DOHH2 (cell line): ENCODE measurements around the gene ANO10.
"Not testable (repeated sequence)": the region's sequence is repeated elsewhere in the genome, so short reads cannot be mapped to it uniquely, and the experiment has no call there.

ENCODE experiments used
- H3F3A ChIP-seq: fragments of 200-600 bp; sonication (generic), shearing (Covaris generic); 2 replicates; pipeline ENCODE4 v1.6.0; 2016; ENCODE audit warnings: antibody characterized with exemption, mild to moderate bottlenecking; ENCODE audit not compliant: control insufficient read depth, insufficient read depth
- H3K27ac ChIP-seq: fragments of 200-600 bp; sonication (generic); 2 replicates; pipeline ENCODE4 v1.5.1; 2014; ENCODE audit warnings: low read depth, mild to moderate bottlenecking, low read length, moderate library complexity
- H3K27me3 ChIP-seq: fragments of 200-600 bp; sonication (generic); 2 replicates; pipeline ENCODE4 v1.6.1; 2014; ENCODE audit warnings: mild to moderate bottlenecking, low read length, mixed read lengths; ENCODE audit not compliant: control insufficient read depth
- H3K36me3 ChIP-seq: fragments of 200-600 bp; sonication (generic); 2 replicates; pipeline ENCODE4 v1.6.1; 2014; ENCODE audit warnings: mild to moderate bottlenecking, low read length, moderate library complexity, mixed read lengths; ENCODE audit not compliant: control insufficient read depth
- H3K4me1 ChIP-seq: fragments of 200-600 bp; sonication (generic); 2 replicates; pipeline ENCODE4 v1.6.1; 2014; ENCODE audit warnings: mild to moderate bottlenecking, low read length, mixed read lengths; ENCODE audit not compliant: control insufficient read depth
- H3K4me2 ChIP-seq: fragments of 200-600 bp; sonication (generic); 2 replicates; pipeline ENCODE4 v1.6.0; 2014; ENCODE audit warnings: mild to moderate bottlenecking, low read length, moderate library complexity
- H3K4me3 ChIP-seq: fragments of 200-600 bp; sonication (generic); 2 replicates; pipeline ENCODE4 v1.5.1; 2014; ENCODE audit warnings: mild to moderate bottlenecking, low read length, mixed read lengths
- H3K79me2 ChIP-seq: fragments of 200-600 bp; sonication (generic); 2 replicates; pipeline ENCODE4 v1.6.1; 2014; ENCODE audit warnings: mild to moderate bottlenecking, low read length, mixed read lengths; ENCODE audit not compliant: control insufficient read depth
- H3K9me2 ChIP-seq: fragments of 200-600 bp; sonication (generic); replicated peaks from 2 replicates; pipeline ENCODE4 v1.6.1; 2014; ENCODE audit warnings: mild to moderate bottlenecking, low read length, mixed read lengths; ENCODE audit not compliant: control insufficient read depth
- H3K9me3 ChIP-seq: fragments of 200-600 bp; sonication (generic); 2 replicates; pipeline ENCODE4 v1.6.1; 2014; ENCODE audit warnings: antibody characterized with exemption, low read length, mixed read lengths; ENCODE audit not compliant: control insufficient read depth, insufficient read depth
- H4K20me1 ChIP-seq: fragments of 200-600 bp; sonication (generic); 2 replicates; pipeline ENCODE4 v1.6.0; 2014; ENCODE audit warnings: low read depth, mild to moderate bottlenecking, antibody characterized with exemption, low read length, moderate library complexity; ENCODE audit not compliant: control insufficient read depth, insufficient read depth
- EZH2phosphoT487 ChIP-seq: fragments of 200-600 bp; sonication (generic); IDR thresholded peaks from 2 replicates; pipeline ENCODE4 v1.6.1; 2017; ENCODE audit warnings: borderline replicate concordance, mild to moderate bottlenecking, antibody characterized with exemption, low read length, moderate library complexity, mixed read lengths
- TF ChIP-seq, protein P1 (sequence below): fragments of 200-600 bp; sonication (generic); IDR thresholded peaks from one replicate; pipeline ENCODE4 v1.5.1; 2014; ENCODE audit warnings: antibody characterized with exemption, mild to moderate bottlenecking, low read depth, low read length; ENCODE audit not compliant: poor library complexity, severe bottlenecking

ANO10 gene, protein sequence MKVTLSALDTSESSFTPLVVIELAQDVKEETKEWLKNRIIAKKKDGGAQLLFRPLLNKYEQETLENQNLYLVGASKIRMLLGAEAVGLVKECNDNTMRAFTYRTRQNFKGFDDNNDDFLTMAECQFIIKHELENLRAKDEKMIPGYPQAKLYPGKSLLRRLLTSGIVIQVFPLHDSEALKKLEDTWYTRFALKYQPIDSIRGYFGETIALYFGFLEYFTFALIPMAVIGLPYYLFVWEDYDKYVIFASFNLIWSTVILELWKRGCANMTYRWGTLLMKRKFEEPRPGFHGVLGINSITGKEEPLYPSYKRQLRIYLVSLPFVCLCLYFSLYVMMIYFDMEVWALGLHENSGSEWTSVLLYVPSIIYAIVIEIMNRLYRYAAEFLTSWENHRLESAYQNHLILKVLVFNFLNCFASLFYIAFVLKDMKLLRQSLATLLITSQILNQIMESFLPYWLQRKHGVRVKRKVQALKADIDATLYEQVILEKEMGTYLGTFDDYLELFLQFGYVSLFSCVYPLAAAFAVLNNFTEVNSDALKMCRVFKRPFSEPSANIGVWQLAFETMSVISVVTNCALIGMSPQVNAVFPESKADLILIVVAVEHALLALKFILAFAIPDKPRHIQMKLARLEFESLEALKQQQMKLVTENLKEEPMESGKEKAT

DNA sequence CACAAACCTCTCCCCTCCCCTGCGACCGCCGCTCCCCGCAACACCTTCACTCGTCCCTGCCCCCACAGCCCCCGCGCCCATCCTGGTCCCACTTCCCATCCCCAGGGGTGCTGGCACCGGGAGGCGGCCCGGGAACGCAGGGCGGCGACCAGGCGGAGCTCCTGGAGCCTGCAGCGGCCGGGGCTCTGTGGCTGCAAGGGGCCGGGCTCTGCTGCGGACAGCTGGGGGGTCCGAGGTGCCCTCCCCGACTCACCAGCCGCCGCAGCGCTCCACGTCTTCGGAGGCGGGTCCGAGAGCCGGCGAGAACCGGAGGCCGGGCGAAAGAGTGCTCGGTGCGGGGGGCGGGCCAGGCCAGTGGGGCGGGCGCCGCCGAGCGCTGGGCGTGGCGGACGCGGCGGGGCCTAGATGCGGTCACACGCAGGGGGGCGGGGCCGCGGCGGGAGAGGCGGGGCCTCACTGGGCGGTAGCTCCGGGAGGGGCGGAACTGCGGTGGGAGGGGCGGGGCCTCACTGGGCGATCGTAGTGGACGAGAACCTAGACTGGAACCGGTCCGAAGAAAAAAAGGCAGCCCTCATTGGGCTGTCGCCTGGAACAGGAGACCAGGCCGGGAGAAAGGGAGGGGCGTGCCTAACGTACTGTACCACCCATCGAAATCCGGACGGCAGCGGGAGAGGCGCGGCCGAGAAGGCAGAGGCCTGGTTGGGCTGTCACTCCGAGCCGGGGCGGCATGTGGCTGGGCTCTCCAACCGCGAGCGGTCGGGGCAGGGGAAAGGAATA is at the start of gene ANO10:
Gene ANO10, minus strand, starts transcription at position 356 of the 777 bp plus-strand sequence. CDS start 16,159 bp downstream, outside the sequence.
- Histone ChIP-seq H3K4me2 (peak within 1 kb of the TSS; percentile 84), H3K36me3 (no peaks in the 10 kb centered on the region), H3K79me2 (no peaks in the 10 kb centered on the region), H3K4me1 (peaks cover 13% of the 10 kb centered on the region), H3K27me3 (peaks cover 25% of the 10 kb centered on the region), H3F3A (no peaks in the 10 kb centered on the region), H3K9me2 (no peaks in the 10 kb centered on the region), H3K27ac (no peak within 1 kb of the TSS), H3K9me3 (no peaks in the 10 kb centered on the region), H3K4me3 (peak within 1 kb of the TSS; percentile 77), H4K20me1 (no peaks in the 10 kb centered on the region)
- TF ChIP-seq, protein P1, sequence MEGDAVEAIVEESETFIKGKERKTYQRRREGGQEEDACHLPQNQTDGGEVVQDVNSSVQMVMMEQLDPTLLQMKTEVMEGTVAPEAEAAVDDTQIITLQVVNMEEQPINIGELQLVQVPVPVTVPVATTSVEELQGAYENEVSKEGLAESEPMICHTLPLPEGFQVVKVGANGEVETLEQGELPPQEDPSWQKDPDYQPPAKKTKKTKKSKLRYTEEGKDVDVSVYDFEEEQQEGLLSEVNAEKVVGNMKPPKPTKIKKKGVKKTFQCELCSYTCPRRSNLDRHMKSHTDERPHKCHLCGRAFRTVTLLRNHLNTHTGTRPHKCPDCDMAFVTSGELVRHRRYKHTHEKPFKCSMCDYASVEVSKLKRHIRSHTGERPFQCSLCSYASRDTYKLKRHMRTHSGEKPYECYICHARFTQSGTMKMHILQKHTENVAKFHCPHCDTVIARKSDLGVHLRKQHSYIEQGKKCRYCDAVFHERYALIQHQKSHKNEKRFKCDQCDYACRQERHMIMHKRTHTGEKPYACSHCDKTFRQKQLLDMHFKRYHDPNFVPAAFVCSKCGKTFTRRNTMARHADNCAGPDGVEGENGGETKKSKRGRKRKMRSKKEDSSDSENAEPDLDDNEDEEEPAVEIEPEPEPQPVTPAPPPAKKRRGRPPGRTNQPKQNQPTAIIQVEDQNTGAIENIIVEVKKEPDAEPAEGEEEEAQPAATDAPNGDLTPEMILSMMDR: no peak
- TF ChIP-seq EZH2phosphoT487: no peak

- Histone ChIP-seq H3K79me2 (no peaks in the 10 kb centered on the region), H3K27ac (no peak overlapping the region), H3K4me2 (no peak overlapping the region), H3K4me1 (no peaks in the 10 kb centered on the region), H3F3A (no peaks in the 10 kb centered on the region), H3K9me3 (no peaks in the 10 kb centered on the region), H3K4me3 (no peak overlapping the region), H3K36me3 (no peaks in the 10 kb centered on the region), H4K20me1 (no peaks in the 10 kb centered on the region), H3K27me3 (peaks cover 7% of the 10 kb centered on the region), H3K9me2 (no peaks in the 10 kb centered on the region)
- TF ChIP-seq, protein P1: no peak
- TF ChIP-seq EZH2phosphoT487: no peak
Measured at GRCh38 chr3:43670635-43671522, 49.1 kb upstream of the ANO10 start.

DNA sequence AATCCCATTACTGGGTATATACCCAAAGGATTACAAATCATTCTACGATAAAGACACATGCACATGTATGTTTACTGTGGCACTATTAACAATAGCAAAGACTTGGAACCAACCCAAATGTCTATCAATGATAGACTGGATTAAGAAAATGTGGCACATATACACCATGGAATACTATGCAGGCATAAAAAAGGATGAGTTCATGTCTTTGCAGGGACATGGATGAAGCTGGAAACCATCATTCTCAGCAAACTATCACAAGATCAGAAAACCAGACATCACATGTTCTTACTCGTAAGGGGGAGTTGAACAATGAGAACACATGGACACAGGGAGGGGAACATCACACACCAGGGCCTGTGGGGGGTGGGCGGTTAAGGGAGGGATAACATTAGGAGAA is 43.2 kb upstream of the ANO10 start:
- not testable (repeated sequence) for H3K4me1 ChIP-seq, H3K9me2 ChIP-seq, H3K4me3 ChIP-seq, H3K4me2 ChIP-seq, H4K20me1 ChIP-seq, H3K79me2 ChIP-seq, H3K27ac ChIP-seq, H3K27me3 ChIP-seq, H3K9me3 ChIP-seq, H3K36me3 ChIP-seq, H3F3A ChIP-seq

- not testable (repeated sequence) for H3K27ac ChIP-seq, H3K4me2 ChIP-seq, H3F3A ChIP-seq, H3K36me3 ChIP-seq, H3K9me3 ChIP-seq, H3K4me1 ChIP-seq, H3K27me3 ChIP-seq, H3K79me2 ChIP-seq, H3K9me2 ChIP-seq, H4K20me1 ChIP-seq, H3K4me3 ChIP-seq
Measured at GRCh38 chr3:43661376-43661775, 39.6 kb upstream of the ANO10 start.
